ENCODE measurements around the gene SIK3.

DNA sequence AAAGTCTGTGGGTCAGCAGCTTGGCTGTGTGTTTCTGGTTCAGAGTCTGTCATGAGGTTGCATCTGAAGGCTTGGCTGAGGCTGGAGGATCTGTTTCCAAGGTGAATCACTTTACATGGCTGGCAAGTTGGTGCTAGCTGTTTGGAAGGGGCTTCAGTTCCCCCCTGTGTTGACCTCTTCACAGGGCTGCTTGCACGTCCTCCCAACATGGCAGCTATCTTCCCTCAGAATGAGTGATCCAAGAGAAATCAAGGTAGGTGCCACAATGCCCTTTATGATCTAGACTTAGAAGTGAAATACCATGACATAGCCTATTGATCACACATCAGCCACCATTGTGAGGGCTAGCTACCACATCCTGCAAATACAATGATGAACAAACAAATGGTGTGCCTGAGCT lies 285.1 kb downstream of the SIK3 start:
- TF ChIP-seq POLR2A (IDR thresholded peaks at IDR 0.05): no peak
- no peak for TF ChIP-seq POLR2AphosphoS5 (IDR thresholded peaks at IDR 0.05)
- TF ChIP-seq, protein P1, sequence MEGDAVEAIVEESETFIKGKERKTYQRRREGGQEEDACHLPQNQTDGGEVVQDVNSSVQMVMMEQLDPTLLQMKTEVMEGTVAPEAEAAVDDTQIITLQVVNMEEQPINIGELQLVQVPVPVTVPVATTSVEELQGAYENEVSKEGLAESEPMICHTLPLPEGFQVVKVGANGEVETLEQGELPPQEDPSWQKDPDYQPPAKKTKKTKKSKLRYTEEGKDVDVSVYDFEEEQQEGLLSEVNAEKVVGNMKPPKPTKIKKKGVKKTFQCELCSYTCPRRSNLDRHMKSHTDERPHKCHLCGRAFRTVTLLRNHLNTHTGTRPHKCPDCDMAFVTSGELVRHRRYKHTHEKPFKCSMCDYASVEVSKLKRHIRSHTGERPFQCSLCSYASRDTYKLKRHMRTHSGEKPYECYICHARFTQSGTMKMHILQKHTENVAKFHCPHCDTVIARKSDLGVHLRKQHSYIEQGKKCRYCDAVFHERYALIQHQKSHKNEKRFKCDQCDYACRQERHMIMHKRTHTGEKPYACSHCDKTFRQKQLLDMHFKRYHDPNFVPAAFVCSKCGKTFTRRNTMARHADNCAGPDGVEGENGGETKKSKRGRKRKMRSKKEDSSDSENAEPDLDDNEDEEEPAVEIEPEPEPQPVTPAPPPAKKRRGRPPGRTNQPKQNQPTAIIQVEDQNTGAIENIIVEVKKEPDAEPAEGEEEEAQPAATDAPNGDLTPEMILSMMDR (IDR thresholded peaks at IDR 0.05): no peak

Data from prostate gland (tissue), 2 donors.